ENCODE measurements around the gene EPB41.
"Not testable (repeated sequence)": the region's sequence is repeated elsewhere in the genome, so short reads cannot be mapped to it uniquely, and the experiment has no call there.

The EPB41 gene

GRCh38 chr1:28933918-28934317, 19.5 kb downstream of the EPB41 start:
- in situ Hi-C loops (cut with MboI; ENCODE audit: low pct_unique_long_range_greater_than_20kb, low sequenced_read_pairs, unreplicated experiment): no loop called here
- no peak for DNase-seq (ENCODE audit: low spot score)
- TF ChIP-seq CTCF (IDR thresholded peaks at IDR 0.05; ENCODE audit: extremely low read depth, insufficient read depth, missing control alignments): no peak

- in situ Hi-C loops (cut with MboI; ENCODE audit: low pct_unique_long_range_greater_than_20kb, low sequenced_read_pairs, unreplicated experiment): no loop called here
- no peak for TF ChIP-seq CTCF (IDR thresholded peaks at IDR 0.05; ENCODE audit: extremely low read depth, insufficient read depth, missing control alignments)
- DNase-seq (ENCODE audit: low spot score): no peak
These were observed 20.3 kb downstream of the EPB41 start for GRCh38 chr1:28934676-28935075.

GRCh38 chr1:28935293-28935692, 20.9 kb downstream of the EPB41 start:
- in situ Hi-C loops (cut with MboI; ENCODE audit: low pct_unique_long_range_greater_than_20kb, low sequenced_read_pairs, unreplicated experiment): no loop called here
- no peak for DNase-seq (ENCODE audit: low spot score)
- no peak for TF ChIP-seq CTCF (IDR thresholded peaks at IDR 0.05; ENCODE audit: extremely low read depth, insufficient read depth, missing control alignments)

GRCh38 chr1:28936094-28936493, 21.7 kb downstream of the EPB41 start:
- in situ Hi-C loops (cut with MboI; ENCODE audit: low pct_unique_long_range_greater_than_20kb, low sequenced_read_pairs, unreplicated experiment): no loop called here
- TF ChIP-seq CTCF (IDR thresholded peaks at IDR 0.05; ENCODE audit: extremely low read depth, insufficient read depth, missing control alignments): no peak
- DNase-seq (ENCODE audit: low spot score): no peak

GRCh38 chr1:28936528-28936927, 22.2 kb downstream of the EPB41 start:
- no peak for TF ChIP-seq CTCF (IDR thresholded peaks at IDR 0.05; ENCODE audit: extremely low read depth, insufficient read depth, missing control alignments)
- no peak for DNase-seq (ENCODE audit: low spot score)
- in situ Hi-C loops (cut with MboI; ENCODE audit: low pct_unique_long_range_greater_than_20kb, low sequenced_read_pairs, unreplicated experiment): no loop called here

- DNase-seq (ENCODE audit: low spot score); in situ Hi-C loops (cut with MboI; ENCODE audit: low pct_unique_long_range_greater_than_20kb, low sequenced_read_pairs, unreplicated experiment): not testable (repeated sequence)
These were observed 29.2 kb downstream of the EPB41 start for GRCh38 chr1:28943581-28943980.

GRCh38 chr1:28950006-28950405, 35.6 kb downstream of the EPB41 start:
- no peak for TF ChIP-seq CTCF (IDR thresholded peaks at IDR 0.05; ENCODE audit: extremely low read depth, insufficient read depth, missing control alignments)
- in situ Hi-C loops (cut with MboI; ENCODE audit: low pct_unique_long_range_greater_than_20kb, low sequenced_read_pairs, unreplicated experiment): no loop called here
- no peak for DNase-seq (ENCODE audit: low spot score)
